GM21717 (cell line): Measurements from ENCODE around the gene TBX10.
"Not testable (repeated sequence)": the region's sequence is repeated elsewhere in the genome, so short reads cannot be mapped to it uniquely, and the experiment has no call there.

Experiments
- ATAC-seq: cut with Tn5 transposase; IDR thresholded peaks from one replicate; pipeline ENCODE4 v1.9.1; 2021; ENCODE audit warnings: mild to moderate bottlenecking, moderate library complexity; ENCODE audit not compliant: unreplicated experiment

The TBX10 gene

GRCh38 chr11:67664696-67665540, 25.4 kb upstream of the TBX10 start:
- ATAC-seq, result no peak

- ATAC-seq, result no peak
Observed at GRCh38 chr11:67664213-67664585, 24.6 kb upstream of the TBX10 start.

- ATAC-seq, result no peak
Observed at GRCh38 chr11:67663532-67664212, 24.1 kb upstream of the TBX10 start.

GRCh38 chr11:67662835-67663531, 23.4 kb upstream of the TBX10 start:
- no peak for ATAC-seq

- no peak for ATAC-seq
Observed at GRCh38 chr11:67662142-67662834, 22.7 kb upstream of the TBX10 start.

- ATAC-seq, result not testable (repeated sequence)
Observed at GRCh38 chr11:67660752-67661151, 21.2 kb upstream of the TBX10 start.

GRCh38 chr11:67659651-67660165, 20.1 kb upstream of the TBX10 start:
- not testable (repeated sequence) for ATAC-seq

- ATAC-seq, result no peak
Observed at GRCh38 chr11:67657300-67657699, 17.7 kb upstream of the TBX10 start.

- no peak for ATAC-seq
Observed at GRCh38 chr11:67656278-67656922, 16.8 kb upstream of the TBX10 start.

GRCh38 chr11:67654225-67654624, 14.7 kb upstream of the TBX10 start:
- no peak for ATAC-seq

- ATAC-seq, result no peak
Observed at GRCh38 chr11:67652965-67653845, 13.6 kb upstream of the TBX10 start.

- ATAC-seq, result no peak
Observed at GRCh38 chr11:67651976-67652781, 12.6 kb upstream of the TBX10 start.

GRCh38 chr11:67649634-67650510, 10.3 kb upstream of the TBX10 start:
- ATAC-seq, result no peak

- no peak for ATAC-seq
Observed at GRCh38 chr11:67648796-67649613, 9.4 kb upstream of the TBX10 start.

- ATAC-seq, result no peak
Observed at GRCh38 chr11:67648140-67648795, 8.7 kb upstream of the TBX10 start.

GRCh38 chr11:67647471-67647870, 7.9 kb upstream of the TBX10 start:
- no peak for ATAC-seq
